Fibroblast of lung (primary cell): ENCODE data around the gene ADRM1. TPM values are rescaled to one million over a fixed set of nuclear protein-coding genes. Genes with fewer than 3 reads are reported as not detected.

Experiments
- DNase-seq, 2 donors: peaks; one replicate each; pipeline versions ENCODE4 v3.0.0 to v3.0.0-alpha.2; 2010; ENCODE audit warnings: low read depth in 2 of 2
- H2AFZ ChIP-seq: 2 replicates; pipeline ENCODE4 v1.5.1; 2012; ENCODE audit warnings: low read length, control low read depth, inconsistent platforms
- H3K27ac ChIP-seq: 2 replicates; pipeline ENCODE4 v1.5.1; 2011; ENCODE audit warnings: low read length, control low read depth; ENCODE audit not compliant: insufficient read depth
- H3K27me3 ChIP-seq: 2 replicates; pipeline ENCODE4 v1.5.1; 2011; ENCODE audit warnings: mild to moderate bottlenecking, low read length; ENCODE audit not compliant: control insufficient read depth, insufficient read depth
- H3K36me3 ChIP-seq: 2 replicates; pipeline ENCODE4 v1.5.1; 2011; ENCODE audit warnings: low read length; ENCODE audit not compliant: control insufficient read depth, insufficient read depth
- H3K4me1 ChIP-seq: 2 replicates; pipeline ENCODE4 v1.5.1; 2011; ENCODE audit warnings: low read length; ENCODE audit not compliant: control insufficient read depth, insufficient read depth; ENCODE audit errors: extremely low read depth
- H3K4me2 ChIP-seq: 2 replicates; pipeline ENCODE4 v1.5.1; 2011; ENCODE audit warnings: low read length, control low read depth; ENCODE audit not compliant: insufficient read depth; ENCODE audit errors: extremely low read depth
- H3K4me3 ChIP-seq, 4 experiments: fragments of 200-600 bp in 1 of 4; sonication (generic) in 1 of 4; replicated peaks in 1 of 4; 2 replicates each; pipeline ENCODE4 v1.5.1; 2011 to 2016; ENCODE audit warnings: low read length in 4 of 4, low read depth in 3 of 4, mild to moderate bottlenecking in 3 of 4, control low read depth in 2 of 4, inconsistent platforms in 1 of 4, mixed read lengths in 1 of 4; ENCODE audit not compliant: insufficient read depth in 1 of 4; ENCODE audit errors: control extremely low read depth in 1 of 4
- H3K79me2 ChIP-seq: 2 replicates; pipeline ENCODE4 v1.5.1; 2012; ENCODE audit warnings: mild to moderate bottlenecking, low read length, inconsistent platforms; ENCODE audit not compliant: control insufficient read depth, insufficient read depth
- H3K9ac ChIP-seq: 2 replicates; pipeline ENCODE4 v1.5.1; 2011; ENCODE audit warnings: mild to moderate bottlenecking, low read length, control low read depth; ENCODE audit not compliant: insufficient read depth
- H3K9me3 ChIP-seq: 2 replicates; pipeline ENCODE4 v1.5.1; 2012; ENCODE audit warnings: low read depth, low read length; ENCODE audit not compliant: control insufficient read depth, insufficient read depth
- H4K20me1 ChIP-seq: 2 replicates; pipeline ENCODE4 v1.5.1; 2011; ENCODE audit warnings: low read length; ENCODE audit not compliant: control insufficient read depth, insufficient read depth; ENCODE audit errors: extremely low read depth
- CTCF ChIP-seq, 2 donors: IDR thresholded peaks in 1 of 2; conservative IDR thresholded peaks in 1 of 2; 1 replicate in 1 of 2; 2 replicates in 1 of 2; pipeline ENCODE4 v1.5.1; 2011 to 2012; ENCODE audit warnings: low read length in 2 of 2, control low read depth in 1 of 2, inconsistent platforms in 1 of 2, low read depth in 1 of 2, mild to moderate bottlenecking in 1 of 2
- EZH2 ChIP-seq: IDR thresholded peaks from 2 replicates; pipeline ENCODE4 v1.5.1; 2012; ENCODE audit warnings: low read length, control low read depth, mild to moderate bottlenecking; ENCODE audit errors: missing control alignments
- polyA plus RNA-seq, 2 donors: library from polyadenylated mRNA; depleted of rRNA in 1 of 2; stranded (reverse) in 1 of 2; unstranded in 1 of 2; fragments of >200 nt; gene quantifications; 2 replicates each; pipeline ENCODE4 v1.2.1, GENCODE V29; 2011 to 2012; ENCODE audit warnings: missing spikeins in 1 of 2
- total RNA-seq: library from RNA; depleted of rRNA; stranded (reverse); fragments of >200 nt; gene quantifications from 2 replicates; pipeline ENCODE4 v1.2.1, GENCODE V29; 2014

ADRM1 gene
- total and polyA plus RNA-seq, 2 donors (not counting 1 experiment from before 2014, with no cell fraction given): 41.2 to 71.3 TPM

- no peaks in the 10 kb centered on the region for H3K9me3 ChIP-seq
- TF ChIP-seq CTCF (conservative IDR thresholded peaks at IDR 0.05 in 1 of 2, IDR thresholded peaks at IDR 0.05 in 1 of 2; ENCODE audit: low read depth in 1 of 2, low read length in 2 of 2) (no peak), EZH2 (no peak)
- H3K9ac ChIP-seq: no peak overlapping the region
- H4K20me1 ChIP-seq: no peaks in the 10 kb centered on the region
- H3K4me1 ChIP-seq: peaks cover 39% of the 10 kb centered on the region
- no peak overlapping the region for H3K4me3 ChIP-seq
- H3K36me3 ChIP-seq: peaks cover 3% of the 10 kb centered on the region
- no peak overlapping the region for H2AFZ ChIP-seq
- peak overlapping the region; percentile 40 for H3K4me2 ChIP-seq
- peak overlapping the region; percentile 56 for H3K27ac ChIP-seq
- no peak for DNase-seq
- no peaks in the 10 kb centered on the region for H3K27me3 ChIP-seq
- H3K79me2 ChIP-seq: peaks cover 4% of the 10 kb centered on the region
Measured at GRCh38 chr20:62357681-62358080, 54.9 kb downstream of the ADRM1 start.

Other genes with a start within 250 kb of the ADRM1 start
- 2.8 and 3.0 TPM in 2 replicates for gene TAF4, start 237.1 kb upstream of the ADRM1 start, total RNA-seq
- gene TAF4, start 237.1 kb upstream of the ADRM1 start, polyA plus RNA-seq: 2.6 and 4.2 TPM in 2 replicates
- gene LSM14B, start 180.5 kb upstream of the ADRM1 start, total RNA-seq: 46.7 and 48.7 TPM in 2 replicates
- gene LSM14B, start 180.5 kb upstream of the ADRM1 start, polyA plus RNA-seq: 20.2 and 24.7 TPM in 2 replicates
- 234 and 274 TPM in 2 replicates for gene PSMA7, start 159.6 kb upstream of the ADRM1 start, total RNA-seq
- 342 and 397 TPM in 2 replicates for gene PSMA7, start 159.6 kb upstream of the ADRM1 start, polyA plus RNA-seq
- 5.6 and 7.4 TPM in 2 replicates for gene SS18L1, start 159.2 kb upstream of the ADRM1 start, total RNA-seq
- 3.8 and 4.7 TPM in 2 replicates for gene SS18L1, start 159.2 kb upstream of the ADRM1 start, polyA plus RNA-seq
- 17.5 and 20.5 TPM in 2 replicates for gene MTG2, start 120.0 kb upstream of the ADRM1 start, total RNA-seq
- 16.5 and 26.2 TPM in 2 replicates for gene MTG2, start 120.0 kb upstream of the ADRM1 start, polyA plus RNA-seq
- not detected in 2 replicates for gene HRH3, start 82.7 kb upstream of the ADRM1 start, total RNA-seq
- gene HRH3, start 82.7 kb upstream of the ADRM1 start, polyA plus RNA-seq: not detected in 2 replicates
- gene OSBPL2, start 64.5 kb upstream of the ADRM1 start, total RNA-seq: 23.6 and 27.9 TPM in 2 replicates
- gene OSBPL2, start 64.5 kb upstream of the ADRM1 start, polyA plus RNA-seq: 11.4 and 13.3 TPM in 2 replicates
- gene LAMA5, start 64.3 kb downstream of the ADRM1 start, total RNA-seq: 47.0 and 81.6 TPM in 2 replicates
- 1.5 and 4.3 TPM in 2 replicates for gene LAMA5, start 64.3 kb downstream of the ADRM1 start, polyA plus RNA-seq
- gene RPS21, start 84.1 kb downstream of the ADRM1 start, total RNA-seq: 718 and 867 TPM in 2 replicates
- 2,081 and 2,825 TPM in 2 replicates for gene RPS21, start 84.1 kb downstream of the ADRM1 start, polyA plus RNA-seq
- gene CABLES2, start 104.3 kb downstream of the ADRM1 start, total RNA-seq: 0.51 and 0.66 TPM in 2 replicates
- 2.9 and 4.4 TPM in 2 replicates for gene CABLES2, start 104.3 kb downstream of the ADRM1 start, polyA plus RNA-seq
- gene RBBP8NL, start 124.5 kb downstream of the ADRM1 start, total RNA-seq: not detected in 2 replicates
- not detected in 2 replicates for gene RBBP8NL, start 124.5 kb downstream of the ADRM1 start, polyA plus RNA-seq
- gene GATA5, start 173.0 kb downstream of the ADRM1 start, total RNA-seq: 0.26 and 0.83 TPM in 2 replicates
- gene GATA5, start 173.0 kb downstream of the ADRM1 start, polyA plus RNA-seq: 0.02 and 0.08 TPM in 2 replicates